ENCODE data around the gene VPS4A.
A peak's percentile ranks its signal among the peaks of the same experiment; 100 is the strongest.

VPS4A gene

DNA sequence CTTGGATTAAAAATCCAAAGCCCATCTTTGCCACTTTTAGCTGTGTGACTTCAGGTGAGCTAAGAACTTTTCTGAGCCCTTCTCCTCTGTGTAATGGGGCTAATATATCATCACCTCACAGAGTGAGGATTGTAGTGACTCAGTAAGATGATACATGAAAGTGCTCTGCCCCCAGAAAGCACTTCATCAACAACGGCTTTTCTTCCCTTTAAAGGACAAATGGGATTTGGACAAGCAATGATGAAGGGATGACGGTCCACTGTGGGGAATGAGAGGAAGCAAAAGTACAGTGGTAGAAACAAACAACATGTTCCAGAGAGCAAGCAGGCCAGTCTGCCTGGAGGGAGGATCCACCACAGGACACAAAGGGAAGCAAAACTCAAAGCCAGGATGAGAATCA lies 54.8 kb downstream of the VPS4A start:
- DNase-seq (ENCODE audit: low read depth in 3 of 3), result no peak

DNA sequence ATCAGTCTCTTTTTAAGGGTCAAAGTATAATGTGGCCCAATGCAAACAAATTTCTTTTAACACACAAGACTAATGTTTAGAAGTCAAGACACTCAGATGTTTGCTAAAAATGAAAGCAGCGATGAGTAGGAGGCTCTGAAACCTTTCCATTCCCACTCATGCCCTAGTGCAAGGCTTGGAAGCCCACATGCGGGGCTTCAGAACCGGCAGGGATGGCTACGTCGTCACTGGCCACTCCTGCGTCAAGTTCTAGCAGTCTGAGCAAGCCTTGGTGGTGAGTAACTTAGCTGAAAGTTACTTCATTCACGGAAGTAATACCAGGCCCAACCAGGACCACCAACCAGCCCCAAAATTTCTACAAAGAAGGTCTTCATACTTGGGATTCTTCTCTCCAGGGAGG lies 55.3 kb downstream of the VPS4A start:
- DNase-seq (ENCODE audit: low read depth in 3 of 3), result peak in 1 of 3 donors; percentile 5

DNA sequence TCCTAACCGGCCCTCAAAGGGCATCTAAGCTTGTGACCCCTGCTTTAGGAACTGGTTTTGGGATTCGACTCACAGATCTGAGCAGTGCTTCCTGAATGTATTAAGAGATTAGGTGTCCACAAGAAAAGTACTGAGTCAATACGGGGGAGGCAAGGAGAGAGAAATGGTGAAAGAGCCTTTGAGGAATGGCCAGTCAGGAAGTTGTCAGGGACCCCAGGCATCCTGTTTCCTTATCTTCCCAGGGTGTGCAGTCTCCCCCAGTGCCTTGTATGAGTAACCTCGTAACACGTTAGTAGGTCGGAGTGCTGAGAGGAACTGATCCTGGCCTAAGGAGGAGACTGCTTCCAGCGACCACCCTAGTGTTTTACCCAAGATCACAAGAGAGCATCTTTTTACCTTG lies 56.8 kb downstream of the VPS4A start:
- no peak for DNase-seq (ENCODE audit: low read depth in 3 of 3)

DNA sequence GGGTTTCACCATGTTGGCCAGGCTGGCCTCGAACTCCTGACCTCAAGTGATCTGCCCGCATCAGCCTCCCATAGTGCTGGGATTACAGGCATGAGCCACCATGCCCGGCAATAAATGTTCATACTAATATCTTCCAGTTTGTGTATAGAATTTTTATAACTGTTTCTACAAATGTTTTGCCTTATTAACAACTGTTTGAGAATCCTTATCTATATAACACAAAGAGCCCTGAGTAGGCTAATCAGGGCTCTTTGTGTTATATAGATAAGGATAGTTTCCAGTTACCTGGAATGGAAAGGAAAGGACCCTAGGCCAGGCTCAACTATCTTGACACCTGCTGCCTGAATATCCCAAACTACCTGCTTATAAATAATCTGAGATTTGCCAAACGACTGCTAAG lies 57.7 kb downstream of the VPS4A start:
- no peak for DNase-seq (ENCODE audit: low read depth in 3 of 3)

DNA sequence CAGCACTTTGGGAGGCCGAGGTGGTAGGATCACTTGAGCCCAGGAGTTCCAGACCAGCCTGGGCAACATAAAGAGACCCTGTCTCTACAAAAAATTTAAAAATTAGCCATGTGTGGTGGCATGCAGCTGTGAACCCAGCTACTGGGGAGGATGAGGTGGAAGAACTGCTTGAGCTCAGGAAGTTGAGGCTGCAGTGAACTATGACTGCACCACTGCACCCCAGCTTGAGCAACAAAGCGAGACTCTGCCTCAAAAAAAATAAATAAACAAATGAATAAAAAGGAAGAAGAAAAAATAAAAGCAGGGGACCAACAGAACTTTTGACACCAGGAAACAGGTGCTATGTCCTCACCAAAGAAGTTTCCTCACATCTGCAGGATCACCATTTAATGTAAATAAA lies 60.4 kb downstream of the VPS4A start:
- no peak for DNase-seq (ENCODE audit: low read depth in 3 of 3)

DNA sequence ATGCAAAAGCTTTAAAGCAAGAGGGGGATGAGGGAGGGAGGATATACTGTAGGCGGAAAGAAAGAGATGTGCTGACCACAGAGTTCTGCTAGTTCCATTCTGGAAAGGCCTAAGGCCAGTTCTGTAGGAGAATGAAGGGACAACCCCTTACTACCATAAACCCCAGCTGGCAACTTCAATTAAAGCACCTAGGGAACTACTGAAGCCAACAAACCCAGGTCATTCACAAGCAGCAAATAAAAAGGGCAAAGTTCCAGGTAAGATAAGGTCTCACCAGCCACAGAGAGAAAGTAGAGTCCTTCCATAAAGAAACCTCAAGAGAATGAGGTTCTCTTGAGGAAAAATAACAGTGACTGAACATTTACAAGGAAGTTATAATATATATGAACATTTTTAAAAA lies 61.9 kb downstream of the VPS4A start:
- no peak for DNase-seq (ENCODE audit: low read depth in 3 of 3)
